ENCODE results near the gene PLCH1.

GRCh38 chr3:155492841-155493240 is 252.0 kb downstream of the PLCH1 start:
- TF ChIP-seq CTCF (IDR thresholded peaks at IDR 0.05; ENCODE audit: borderline replicate concordance, extremely low read depth, low read length, poor library complexity, severe bottlenecking) (no peak), EZH2 (IDR thresholded peaks at IDR 0.05; ENCODE audit: borderline replicate concordance, low read depth, low read length, severe bottlenecking) (no peak)

Measured in DND-41 (cell line).